Measurements from ENCODE around the gene MED28.
"Not testable (repeated sequence)": the region's sequence is repeated elsewhere in the genome, so short reads cannot be mapped to it uniquely, and the experiment has no call there.

MED28 gene

DNA sequence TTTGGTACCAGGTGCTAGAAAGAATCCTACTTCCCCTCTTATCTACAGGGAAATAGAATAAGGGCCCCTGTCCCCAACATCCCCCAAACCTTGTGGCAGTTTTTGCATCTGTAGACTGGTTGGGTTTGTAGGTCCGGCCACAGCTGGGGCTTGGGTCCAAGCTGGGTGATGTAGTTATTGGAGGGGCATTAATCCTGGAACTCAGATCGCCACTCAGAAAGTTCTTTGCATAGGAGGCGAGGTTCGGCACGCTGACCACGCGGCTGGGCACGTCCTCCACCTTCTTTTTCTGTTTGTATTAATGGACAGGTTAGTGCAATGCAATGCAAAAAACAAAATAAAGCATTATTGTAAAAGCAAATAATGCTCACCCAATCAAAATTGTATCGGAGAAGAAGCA, 19.2 kb downstream of the MED28 start:
- no peak for TF ChIP-seq JUND (IDR thresholded peaks at IDR 0.05; ENCODE audit: low read depth)
- in situ Hi-C loops (cut with HindIII; ENCODE audit: low pct_unique_long_range_greater_than_20kb, low sequenced_read_pairs) = no loop called here
- no peak for DNase-seq (ENCODE audit: low read depth in 1 of 2, low spot score in 1 of 2)

DNA sequence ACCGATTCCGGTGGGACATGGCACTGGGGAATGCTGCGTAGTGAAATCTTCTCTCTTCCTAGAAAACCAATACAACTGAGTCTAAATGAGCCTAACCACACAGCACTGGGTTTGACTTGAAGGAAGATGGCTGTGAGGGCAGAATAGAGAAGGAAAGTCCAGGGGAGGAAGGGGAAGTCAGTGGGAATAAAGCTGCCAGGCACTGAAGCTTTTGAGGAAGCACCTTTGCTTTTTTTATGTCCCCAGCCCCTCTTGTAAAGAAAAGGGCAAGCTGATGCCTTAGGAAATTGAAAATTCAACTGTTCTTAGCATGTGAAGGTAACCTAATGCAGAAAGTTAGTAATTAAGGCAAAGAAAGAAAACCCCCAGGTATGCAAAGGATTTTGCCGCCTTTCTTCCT, 20.6 kb downstream of the MED28 start:
- DNase-seq (ENCODE audit: low read depth in 1 of 2, low spot score in 1 of 2) = no peak
- no peak for TF ChIP-seq JUND (IDR thresholded peaks at IDR 0.05; ENCODE audit: low read depth)
- in situ Hi-C loops (cut with HindIII; ENCODE audit: low pct_unique_long_range_greater_than_20kb, low sequenced_read_pairs) = no loop called here

DNA sequence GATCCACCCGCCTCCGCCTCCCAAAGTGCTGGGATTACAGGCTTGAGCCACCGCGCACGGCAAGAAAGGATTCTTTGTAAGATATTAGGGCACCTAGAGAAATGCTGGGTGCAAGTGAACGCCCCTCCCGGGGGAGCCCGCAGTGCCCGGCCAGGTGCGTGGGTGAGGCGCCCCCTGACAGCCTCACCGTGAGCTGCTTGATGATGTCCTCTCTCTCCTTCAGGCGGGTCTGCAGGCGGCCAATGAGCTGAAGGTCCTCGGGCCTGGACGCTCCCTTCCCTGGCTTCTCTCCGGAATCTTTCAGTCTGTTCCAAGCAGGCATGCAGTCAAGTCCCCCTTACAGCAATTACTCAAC, 21.9 kb downstream of the MED28 start:
- no peak for DNase-seq (ENCODE audit: low read depth in 1 of 2, low spot score in 1 of 2)
- no peak for TF ChIP-seq JUND (IDR thresholded peaks at IDR 0.05; ENCODE audit: low read depth)
- in situ Hi-C loops (cut with HindIII; ENCODE audit: low pct_unique_long_range_greater_than_20kb, low sequenced_read_pairs) = no loop called here

GRCh38 chr4:17636696-17637622, 22.5 kb downstream of the MED28 start:
- no peak for TF ChIP-seq JUND (IDR thresholded peaks at IDR 0.05; ENCODE audit: low read depth)
- peak; percentile 58 to 79 for DNase-seq (ENCODE audit: low read depth in 1 of 2, low spot score in 1 of 2)
- in situ Hi-C loops (cut with HindIII; ENCODE audit: low pct_unique_long_range_greater_than_20kb, low sequenced_read_pairs) = no loop called here

GRCh38 chr4:17639136-17639535, 24.7 kb downstream of the MED28 start:
- in situ Hi-C loops (cut with HindIII; ENCODE audit: low pct_unique_long_range_greater_than_20kb, low sequenced_read_pairs) = no loop called here
- no peak for TF ChIP-seq JUND (IDR thresholded peaks at IDR 0.05; ENCODE audit: low read depth)
- DNase-seq (ENCODE audit: low read depth in 1 of 2, low spot score in 1 of 2) = no peak

- no peak for TF ChIP-seq JUND (IDR thresholded peaks at IDR 0.05; ENCODE audit: low read depth)
- in situ Hi-C loops (cut with HindIII; ENCODE audit: low pct_unique_long_range_greater_than_20kb, low sequenced_read_pairs) = no loop called here
Observed at GRCh38 chr4:17642398-17642783, 27.9 kb downstream of the MED28 start.

DNA sequence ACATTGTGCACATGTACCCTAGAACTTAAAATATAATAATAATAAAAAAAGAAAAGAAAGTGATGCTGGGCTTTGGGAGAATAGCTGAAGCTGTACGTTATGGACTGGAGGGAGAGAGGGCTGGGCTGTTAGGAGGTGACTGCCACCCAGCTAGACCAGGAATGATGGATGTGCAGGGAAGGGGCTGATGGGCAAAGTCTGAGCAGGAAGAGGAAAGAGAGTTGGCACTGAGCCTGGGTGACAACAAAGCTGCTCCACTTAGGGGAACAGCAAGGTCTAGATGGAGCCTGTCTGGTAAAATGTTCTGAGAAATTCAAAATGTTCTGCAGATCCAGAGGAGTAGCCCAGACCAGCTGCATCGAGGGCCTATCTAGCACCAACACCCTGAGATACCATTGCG, 32.3 kb downstream of the MED28 start:
- in situ Hi-C loops (cut with HindIII; ENCODE audit: low pct_unique_long_range_greater_than_20kb, low sequenced_read_pairs) = no loop called here
- TF ChIP-seq JUND (IDR thresholded peaks at IDR 0.05; ENCODE audit: low read depth) = no peak
- no peak for DNase-seq (ENCODE audit: low read depth in 1 of 2, low spot score in 1 of 2)

More at GRCh38 chr4:17642398-17642783, 27.9 kb downstream of the MED28 start:
- no peak for DNase-seq (ENCODE audit: low read depth in 1 of 2, low spot score in 1 of 2)

DNA sequence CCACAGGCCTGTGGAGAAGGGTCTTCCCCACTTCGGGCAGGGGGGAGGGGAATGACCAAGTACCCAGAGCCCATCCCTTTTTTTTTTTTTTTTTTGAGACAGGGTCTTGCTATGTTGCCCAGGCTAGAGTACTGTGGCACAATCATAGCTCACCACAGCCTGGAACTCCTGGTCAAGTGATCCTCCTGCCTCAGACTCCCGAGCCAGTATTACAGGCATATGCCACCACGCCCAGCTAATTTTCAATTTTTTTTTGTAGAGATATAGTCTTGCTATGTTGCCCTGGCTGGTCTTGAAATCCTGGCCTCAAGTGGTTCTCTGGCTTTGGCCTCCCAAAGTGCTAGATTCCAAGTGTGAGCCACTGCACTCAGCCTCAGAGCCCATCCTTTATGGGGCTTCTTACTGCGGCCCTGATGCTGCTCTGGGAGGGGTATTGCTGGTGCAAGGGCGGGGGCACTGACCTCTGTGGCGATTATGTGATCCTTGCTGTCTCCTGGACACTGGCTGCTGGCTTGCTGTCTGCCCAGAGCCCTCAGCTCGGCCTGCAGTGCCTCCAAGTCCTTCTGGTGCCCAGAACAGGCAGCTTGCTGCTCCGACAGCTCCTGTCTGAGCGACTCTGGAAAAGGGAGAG, 32.9 kb downstream of the MED28 start:
- no peak for TF ChIP-seq JUND (IDR thresholded peaks at IDR 0.05; ENCODE audit: low read depth)
- no peak for DNase-seq (ENCODE audit: low read depth in 1 of 2, low spot score in 1 of 2)
- in situ Hi-C loops (cut with HindIII; ENCODE audit: low pct_unique_long_range_greater_than_20kb, low sequenced_read_pairs) = no loop called here

- peak in 1 of 2 experiments; percentile 15 for DNase-seq (ENCODE audit: low read depth in 1 of 2, low spot score in 1 of 2)
- in situ Hi-C loops (cut with HindIII; ENCODE audit: low pct_unique_long_range_greater_than_20kb, low sequenced_read_pairs) = no loop called here
- TF ChIP-seq JUND (IDR thresholded peaks at IDR 0.05; ENCODE audit: low read depth) = no peak
Observed at GRCh38 chr4:17647927-17648326, 33.5 kb downstream of the MED28 start.

DNA sequence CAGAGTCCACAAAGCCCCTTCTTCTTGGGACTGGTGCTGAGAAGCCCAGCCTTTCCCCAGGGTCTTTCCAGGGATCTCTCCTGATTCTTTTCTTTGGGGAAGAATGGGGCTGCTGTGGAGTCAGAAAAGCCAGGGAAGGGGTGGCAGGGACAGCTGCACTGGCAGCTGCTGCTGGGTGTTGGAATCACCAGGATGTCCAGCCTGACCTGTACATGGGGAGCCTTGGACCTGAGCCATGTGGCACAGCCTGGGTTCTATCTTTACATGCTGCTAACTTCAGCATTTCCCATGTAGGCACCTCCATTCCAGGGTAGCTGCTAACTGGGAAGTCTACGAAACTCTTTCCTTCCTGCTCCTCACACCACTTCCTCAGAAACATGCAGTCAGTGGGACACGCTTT, 36.0 kb downstream of the MED28 start:
- in situ Hi-C loops (cut with HindIII; ENCODE audit: low pct_unique_long_range_greater_than_20kb, low sequenced_read_pairs) = no loop called here
- no peak for DNase-seq (ENCODE audit: low read depth in 1 of 2, low spot score in 1 of 2)

GRCh38 chr4:17654701-17655100, 40.3 kb downstream of the MED28 start:
- in situ Hi-C loops (cut with HindIII; ENCODE audit: low pct_unique_long_range_greater_than_20kb, low sequenced_read_pairs) = no loop called here
- no peak for TF ChIP-seq JUND (IDR thresholded peaks at IDR 0.05; ENCODE audit: low read depth)

More for the DNA sequence above, 36.0 kb downstream of the MED28 start:
- TF ChIP-seq JUND (IDR thresholded peaks at IDR 0.05; ENCODE audit: low read depth) = no peak

DNA sequence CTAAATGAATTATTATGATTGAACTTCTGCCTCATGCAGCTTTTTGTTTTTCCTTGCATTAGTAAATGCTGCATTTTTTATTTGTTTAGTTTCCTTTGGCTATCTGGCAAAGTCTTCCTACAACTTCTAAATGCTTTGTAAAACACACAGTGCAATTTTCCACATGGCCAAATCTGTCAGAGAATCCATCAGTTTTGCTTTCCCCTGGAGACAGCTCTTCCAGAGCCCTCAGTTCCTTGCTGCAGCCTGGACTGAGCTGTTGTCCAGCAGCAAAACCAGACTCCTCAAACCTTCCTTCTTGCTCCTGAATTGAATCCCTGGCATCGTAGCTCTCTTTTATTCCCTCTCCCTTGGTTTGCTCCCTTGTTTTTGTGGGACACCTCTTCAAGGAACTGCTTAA, 42.6 kb downstream of the MED28 start:
- no peak for DNase-seq (ENCODE audit: low read depth in 1 of 2, low spot score in 1 of 2)
- in situ Hi-C loops (cut with HindIII; ENCODE audit: low pct_unique_long_range_greater_than_20kb, low sequenced_read_pairs) = no loop called here
- TF ChIP-seq JUND (IDR thresholded peaks at IDR 0.05; ENCODE audit: low read depth) = no peak

More at GRCh38 chr4:17654701-17655100, 40.3 kb downstream of the MED28 start:
- no peak for DNase-seq (ENCODE audit: low read depth in 1 of 2, low spot score in 1 of 2)

- no peak for TF ChIP-seq JUND (IDR thresholded peaks at IDR 0.05; ENCODE audit: low read depth)
- in situ Hi-C loops (cut with HindIII; ENCODE audit: low pct_unique_long_range_greater_than_20kb, low sequenced_read_pairs) = no loop called here
- no peak for DNase-seq (ENCODE audit: low read depth in 1 of 2, low spot score in 1 of 2)
Observed at GRCh38 chr4:17657849-17658248, 43.4 kb downstream of the MED28 start.

DNA sequence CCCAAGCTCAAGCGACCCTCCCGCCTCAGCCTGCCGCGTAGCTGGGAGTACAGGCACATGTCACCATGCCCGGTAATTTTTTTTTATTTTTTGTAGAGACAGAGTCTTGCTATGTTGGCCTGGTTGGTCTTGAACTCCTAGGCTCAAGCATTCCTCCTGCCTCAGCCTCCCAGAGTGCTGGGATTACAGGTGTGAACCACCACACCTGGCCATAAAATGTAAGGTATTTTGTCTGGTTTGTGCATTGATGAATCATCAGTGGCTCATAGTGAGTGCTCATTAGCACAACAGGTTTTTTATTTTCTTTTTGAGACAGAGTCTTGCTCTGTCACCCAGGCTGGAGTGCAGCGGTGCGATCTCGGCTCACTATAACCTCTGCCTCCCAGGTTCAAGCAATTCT, 44.8 kb downstream of the MED28 start:
- in situ Hi-C loops (cut with HindIII; ENCODE audit: low pct_unique_long_range_greater_than_20kb, low sequenced_read_pairs) = not testable (repeated sequence)

More for the DNA sequence above, 44.8 kb downstream of the MED28 start:
- not testable (repeated sequence) for DNase-seq (ENCODE audit: low read depth in 1 of 2, low spot score in 1 of 2)

Measured in T47D (cell line).